A673 (cell line): ENCODE results near the gene IPO5.

Experiments used
- EZH2 ChIP-seq: fragments of 200-600 bp; sonication (generic); IDR thresholded peaks from 2 replicates; pipeline ENCODE4 v1.6.1; 2017; ENCODE audit warnings: borderline replicate concordance, low read depth, mild to moderate bottlenecking, mixed read lengths, antibody characterized with exemption, low read length; ENCODE audit not compliant: poor library complexity, severe bottlenecking
- TF ChIP-seq, protein P1 (sequence below): fragments of 300-800, 200-600 bp; sonication (generic); conservative IDR thresholded peaks from 2 replicates; pipeline ENCODE4 v1.5.1; 2017; ENCODE audit warnings: low read depth, mild to moderate bottlenecking, antibody characterized with exemption, low read length, moderate library complexity, mixed read lengths

DNA sequence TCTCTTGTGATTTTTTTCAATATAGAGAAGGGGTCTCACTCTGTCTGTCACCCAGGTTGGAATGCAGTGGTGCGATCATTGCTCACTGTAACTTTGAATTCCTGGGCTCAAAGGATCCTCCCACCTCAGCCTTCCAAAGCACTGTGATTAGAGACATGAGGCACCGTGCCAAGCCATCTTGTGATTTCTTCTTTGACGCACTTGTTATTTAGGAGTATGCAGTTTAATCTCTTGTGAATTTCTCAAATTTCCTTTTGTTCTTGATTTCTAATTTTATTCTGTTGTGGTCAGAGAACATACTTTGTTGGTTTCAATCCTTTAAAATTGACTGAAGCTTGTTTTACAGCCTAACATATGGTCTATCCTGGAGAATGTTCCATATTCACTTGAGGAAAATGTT lies 14.5 kb downstream of the IPO5 start:
- no peak for TF ChIP-seq EZH2
- TF ChIP-seq, protein P1, sequence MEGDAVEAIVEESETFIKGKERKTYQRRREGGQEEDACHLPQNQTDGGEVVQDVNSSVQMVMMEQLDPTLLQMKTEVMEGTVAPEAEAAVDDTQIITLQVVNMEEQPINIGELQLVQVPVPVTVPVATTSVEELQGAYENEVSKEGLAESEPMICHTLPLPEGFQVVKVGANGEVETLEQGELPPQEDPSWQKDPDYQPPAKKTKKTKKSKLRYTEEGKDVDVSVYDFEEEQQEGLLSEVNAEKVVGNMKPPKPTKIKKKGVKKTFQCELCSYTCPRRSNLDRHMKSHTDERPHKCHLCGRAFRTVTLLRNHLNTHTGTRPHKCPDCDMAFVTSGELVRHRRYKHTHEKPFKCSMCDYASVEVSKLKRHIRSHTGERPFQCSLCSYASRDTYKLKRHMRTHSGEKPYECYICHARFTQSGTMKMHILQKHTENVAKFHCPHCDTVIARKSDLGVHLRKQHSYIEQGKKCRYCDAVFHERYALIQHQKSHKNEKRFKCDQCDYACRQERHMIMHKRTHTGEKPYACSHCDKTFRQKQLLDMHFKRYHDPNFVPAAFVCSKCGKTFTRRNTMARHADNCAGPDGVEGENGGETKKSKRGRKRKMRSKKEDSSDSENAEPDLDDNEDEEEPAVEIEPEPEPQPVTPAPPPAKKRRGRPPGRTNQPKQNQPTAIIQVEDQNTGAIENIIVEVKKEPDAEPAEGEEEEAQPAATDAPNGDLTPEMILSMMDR: no peak
